Measurements from ENCODE around the gene ABAT. TPM values are rescaled to one million over a fixed set of nuclear protein-coding genes. Genes with fewer than 3 reads are reported as not detected.
"Not testable (repeated sequence)": the region's sequence is repeated elsewhere in the genome, so short reads cannot be mapped to it uniquely, and the experiment has no call there.

The ABAT gene
- total RNA-seq, 1 donor, result 3.5 TPM

DNA sequence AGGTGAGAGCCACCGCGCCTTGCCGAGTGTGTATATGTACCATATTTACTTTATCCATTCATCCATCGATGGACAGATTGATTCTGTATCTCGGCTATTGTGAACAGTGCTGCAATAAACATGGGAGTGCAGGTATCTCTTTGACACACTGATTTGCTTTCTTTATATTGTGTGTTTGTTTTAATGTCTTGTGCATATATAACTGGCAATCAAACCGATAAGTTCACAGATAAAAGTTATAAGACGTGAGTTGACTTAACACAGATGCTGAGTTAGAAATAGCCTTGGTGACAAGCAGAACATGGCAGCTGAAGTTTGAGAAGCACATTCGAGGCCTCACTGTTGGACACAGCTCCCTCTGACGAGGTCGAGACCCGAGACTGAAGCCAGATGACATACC, 99.8 kb downstream of the ABAT start:
- TF ChIP-seq, protein P1, sequence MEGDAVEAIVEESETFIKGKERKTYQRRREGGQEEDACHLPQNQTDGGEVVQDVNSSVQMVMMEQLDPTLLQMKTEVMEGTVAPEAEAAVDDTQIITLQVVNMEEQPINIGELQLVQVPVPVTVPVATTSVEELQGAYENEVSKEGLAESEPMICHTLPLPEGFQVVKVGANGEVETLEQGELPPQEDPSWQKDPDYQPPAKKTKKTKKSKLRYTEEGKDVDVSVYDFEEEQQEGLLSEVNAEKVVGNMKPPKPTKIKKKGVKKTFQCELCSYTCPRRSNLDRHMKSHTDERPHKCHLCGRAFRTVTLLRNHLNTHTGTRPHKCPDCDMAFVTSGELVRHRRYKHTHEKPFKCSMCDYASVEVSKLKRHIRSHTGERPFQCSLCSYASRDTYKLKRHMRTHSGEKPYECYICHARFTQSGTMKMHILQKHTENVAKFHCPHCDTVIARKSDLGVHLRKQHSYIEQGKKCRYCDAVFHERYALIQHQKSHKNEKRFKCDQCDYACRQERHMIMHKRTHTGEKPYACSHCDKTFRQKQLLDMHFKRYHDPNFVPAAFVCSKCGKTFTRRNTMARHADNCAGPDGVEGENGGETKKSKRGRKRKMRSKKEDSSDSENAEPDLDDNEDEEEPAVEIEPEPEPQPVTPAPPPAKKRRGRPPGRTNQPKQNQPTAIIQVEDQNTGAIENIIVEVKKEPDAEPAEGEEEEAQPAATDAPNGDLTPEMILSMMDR (IDR thresholded peaks at IDR 0.05; ENCODE audit: insufficient read depth, low read depth, low read length), result no peak
- H3K4me3 ChIP-seq (ENCODE audit: low read depth, low read length), result no peak overlapping the region
- no peak for DNase-seq (ENCODE audit: low read depth)

DNA sequence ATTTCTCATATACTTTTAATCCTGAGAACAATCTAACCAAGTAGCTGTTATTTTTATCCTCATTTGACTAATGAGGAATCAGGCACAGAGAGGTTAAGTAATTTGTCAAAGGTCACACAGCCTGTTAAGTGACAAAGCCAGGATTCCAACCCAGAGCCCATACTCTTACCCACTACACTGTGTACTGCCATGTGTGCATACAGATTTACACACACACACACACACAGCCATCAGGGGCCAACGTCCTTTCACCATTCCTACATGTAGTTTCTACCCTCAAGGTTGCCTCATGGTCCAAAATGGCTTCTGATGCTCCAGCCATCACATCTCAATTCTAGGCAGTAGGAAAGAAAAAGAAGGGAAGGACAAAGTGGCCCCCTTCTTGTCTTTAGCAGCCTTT, 100.9 kb downstream of the ABAT start:
- TF ChIP-seq, protein P1 (IDR thresholded peaks at IDR 0.05; ENCODE audit: insufficient read depth, low read depth, low read length), result no peak
- H3K4me3 ChIP-seq (ENCODE audit: low read depth, low read length), result no peak overlapping the region
- DNase-seq (ENCODE audit: low read depth), result no peak

DNA sequence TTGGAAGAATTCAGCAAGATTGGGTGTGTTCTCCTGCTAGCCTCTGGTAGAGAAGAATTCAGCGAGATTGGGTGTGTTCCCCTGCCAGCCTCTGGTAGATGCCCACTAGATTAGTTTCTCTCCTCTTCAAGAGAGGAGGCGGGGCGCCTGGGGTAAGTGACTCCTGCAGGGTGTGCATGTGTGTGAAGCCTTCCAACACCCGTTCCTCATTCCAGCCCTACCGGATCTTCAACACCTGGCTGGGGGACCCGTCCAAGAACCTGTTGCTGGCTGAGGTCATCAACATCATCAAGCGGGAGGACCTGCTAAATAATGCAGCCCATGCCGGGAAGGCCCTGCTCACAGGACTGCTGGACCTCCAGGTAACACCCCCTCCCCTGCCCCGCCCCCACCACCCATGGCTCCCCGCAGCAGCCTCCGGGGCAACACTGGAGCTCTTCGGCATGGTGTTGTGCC, 101.7 kb downstream of the ABAT start:
- no peak overlapping the region for H3K4me3 ChIP-seq (ENCODE audit: low read depth, low read length)
- TF ChIP-seq, protein P1 (IDR thresholded peaks at IDR 0.05; ENCODE audit: insufficient read depth, low read depth, low read length), result no peak
- no peak for DNase-seq (ENCODE audit: low read depth)

DNA sequence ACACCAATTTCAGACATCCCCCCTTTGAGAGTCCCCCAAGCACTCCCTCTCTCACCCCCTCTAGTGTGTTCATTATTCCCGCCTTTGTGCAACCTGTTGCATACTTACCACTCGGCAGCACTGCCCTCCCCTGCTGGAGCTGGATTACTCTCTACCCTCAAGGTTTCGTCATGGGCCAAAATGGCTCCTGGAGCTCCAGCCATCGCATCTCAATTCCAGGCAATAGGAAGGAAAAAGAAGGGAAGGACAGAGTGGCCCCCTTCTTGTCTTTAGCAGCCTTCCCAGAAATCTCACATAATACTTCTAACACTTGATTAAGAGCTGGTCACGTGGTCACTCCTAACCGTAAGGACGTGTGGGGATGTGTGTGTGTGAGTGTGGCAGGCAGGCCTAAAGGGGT, 102.8 kb downstream of the ABAT start:
- TF ChIP-seq, protein P1 (IDR thresholded peaks at IDR 0.05; ENCODE audit: insufficient read depth, low read depth, low read length), result no peak
- no peak overlapping the region for H3K4me3 ChIP-seq (ENCODE audit: low read depth, low read length)
- DNase-seq (ENCODE audit: low read depth), result no peak

DNA sequence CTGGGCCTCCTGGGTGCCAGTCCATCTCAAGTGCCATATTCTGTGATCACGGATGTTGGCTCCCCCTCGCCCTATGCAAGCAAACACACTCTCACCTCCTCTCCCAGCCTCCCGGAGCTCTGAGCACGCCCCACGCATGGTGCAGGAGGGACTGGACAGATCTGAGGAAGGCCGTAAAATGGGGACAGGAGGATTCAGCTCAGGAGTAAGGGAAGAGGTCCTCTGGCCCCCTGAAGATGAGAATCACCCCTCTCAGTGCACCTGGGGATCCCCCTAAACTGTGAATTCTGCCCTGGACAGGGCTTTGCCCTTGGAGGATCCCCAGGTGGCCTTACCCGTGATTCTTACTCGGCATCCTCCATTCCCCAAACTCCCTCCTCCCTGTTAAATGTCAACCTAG, 107.4 kb downstream of the ABAT start:
- no peak for DNase-seq (ENCODE audit: low read depth)
- H3K4me3 ChIP-seq (ENCODE audit: low read depth, low read length), result no peak overlapping the region
- TF ChIP-seq, protein P1 (IDR thresholded peaks at IDR 0.05; ENCODE audit: insufficient read depth, low read depth, low read length), result no peak

DNA sequence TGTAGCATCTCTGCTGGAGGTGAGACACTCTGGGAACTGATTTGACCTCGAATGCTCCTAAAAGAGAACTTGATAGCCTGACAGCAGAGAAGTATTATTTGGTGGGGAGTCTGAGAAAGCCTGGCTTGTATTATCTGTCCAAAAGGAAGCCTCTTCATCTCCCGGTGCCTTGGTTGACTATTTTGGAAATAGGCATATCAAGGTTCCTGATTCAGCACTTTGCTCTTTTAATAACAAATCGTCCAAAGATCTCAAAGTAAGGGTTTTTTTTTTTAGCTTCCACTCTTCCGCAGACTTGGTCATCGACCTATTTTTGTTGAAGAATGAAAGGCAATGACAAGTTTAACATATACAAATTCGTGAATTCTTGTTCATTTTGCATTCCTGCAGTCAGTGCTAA, 108.3 kb downstream of the ABAT start:
- no peak overlapping the region for H3K4me3 ChIP-seq (ENCODE audit: low read depth, low read length)
- TF ChIP-seq, protein P1 (IDR thresholded peaks at IDR 0.05; ENCODE audit: insufficient read depth, low read depth, low read length), result no peak
- no peak for DNase-seq (ENCODE audit: low read depth)

DNA sequence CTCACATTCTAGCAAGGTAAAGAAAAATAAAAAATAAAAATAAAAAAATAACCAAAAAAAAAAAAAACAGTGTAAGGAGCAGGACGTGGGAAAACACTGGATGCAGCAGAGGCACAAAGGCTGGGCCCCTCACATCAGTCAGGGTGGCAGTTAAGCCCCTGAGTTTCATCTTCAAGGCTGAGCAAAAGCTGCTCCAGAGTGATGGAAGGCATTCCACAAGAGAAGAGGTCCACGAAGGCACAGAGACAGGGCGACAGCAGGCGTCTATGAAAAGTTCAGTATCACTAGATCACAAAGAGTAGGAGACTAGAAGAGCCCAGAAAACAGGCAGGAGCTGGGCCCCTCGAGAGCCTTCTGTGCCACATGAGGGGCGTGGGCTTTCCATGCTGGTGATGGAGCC, 111.0 kb downstream of the ABAT start:
- TF ChIP-seq, protein P1 (IDR thresholded peaks at IDR 0.05; ENCODE audit: insufficient read depth, low read depth, low read length), result no peak
- H3K4me3 ChIP-seq (ENCODE audit: low read depth, low read length), result no peak overlapping the region
- no peak for DNase-seq (ENCODE audit: low read depth)

DNA sequence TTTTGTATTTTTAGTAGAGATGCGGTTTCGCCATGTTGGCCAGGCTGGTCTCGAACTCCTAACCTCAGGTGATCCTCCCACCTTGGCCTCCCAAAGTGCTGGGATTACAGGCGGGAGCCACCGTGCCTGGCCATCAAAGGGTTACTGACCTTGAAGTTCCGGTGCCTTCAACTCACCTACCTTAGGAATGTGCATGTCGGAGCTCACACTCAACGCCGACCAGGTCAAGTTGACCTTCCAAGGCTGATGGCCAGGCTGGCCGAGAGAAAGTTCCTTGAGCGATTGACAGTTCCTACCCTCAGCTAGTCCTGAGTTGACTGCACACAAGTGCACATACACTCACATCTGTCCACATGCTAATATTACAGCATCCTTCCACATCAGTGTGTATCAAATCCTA, 111.9 kb downstream of the ABAT start:
- not testable (repeated sequence) for H3K4me3 ChIP-seq (ENCODE audit: low read depth, low read length); DNase-seq (ENCODE audit: low read depth)

Measured in fibroblast of villous mesenchyme (primary cell).